H9 (cell line): ENCODE data around the gene THBS3. TPM values are rescaled to one million over a fixed set of nuclear protein-coding genes. Genes with fewer than 3 reads are reported as not detected.
A peak's percentile ranks its signal among the peaks of the same experiment; 100 is the strongest.

Experiments
- DNase-seq: peaks from one replicate; pipeline ENCODE4 v3.0.0-alpha.2; 2017
- H2AFZ ChIP-seq: one replicate; pipeline ENCODE4 v1.6.1; 2013; ENCODE audit warnings: mild to moderate bottlenecking, low read length, control low read depth, moderate library complexity
- H2AK5ac ChIP-seq: 2 replicates; pipeline ENCODE4 v1.6.1; 2013; ENCODE audit warnings: low read length, control low read depth, mixed read lengths; ENCODE audit not compliant: insufficient read length
- H2BK120ac ChIP-seq: one replicate; pipeline ENCODE4 v1.6.1; 2013; ENCODE audit warnings: low read depth, mild to moderate bottlenecking, low read length, control low read depth, inconsistent platforms; ENCODE audit not compliant: poor library complexity, severe bottlenecking
- H2BK12ac ChIP-seq: 2 replicates; pipeline ENCODE4 v1.6.1; 2013; ENCODE audit warnings: low read length, control low read depth, mixed read lengths, low read depth; ENCODE audit not compliant: insufficient read length
- H2BK15ac ChIP-seq: 2 replicates; pipeline ENCODE4 v1.6.1; 2013; ENCODE audit warnings: low read depth, low read length, control low read depth
- H2BK20ac ChIP-seq: one replicate; pipeline ENCODE4 v1.6.1; 2013; ENCODE audit warnings: low read depth, mild to moderate bottlenecking, low read length, control low read depth, inconsistent platforms; ENCODE audit not compliant: poor library complexity, severe bottlenecking
- H2BK5ac ChIP-seq: 2 replicates; pipeline ENCODE4 v1.6.1; 2013; ENCODE audit warnings: low read length, control low read depth, mixed read lengths; ENCODE audit not compliant: insufficient read length
- H3K14ac ChIP-seq: 2 replicates; pipeline ENCODE4 v1.6.1; 2013; ENCODE audit warnings: low read length, control low read depth; ENCODE audit not compliant: insufficient read depth
- H3K18ac ChIP-seq: 2 replicates; pipeline ENCODE4 v1.6.1; 2013; ENCODE audit warnings: low read depth, mild to moderate bottlenecking, mixed read lengths, low read length, control low read depth; ENCODE audit not compliant: insufficient read length
- H3K23ac ChIP-seq: 2 replicates; pipeline ENCODE4 v1.6.1; 2013; ENCODE audit warnings: low read length, control low read depth, mixed read lengths, low read depth; ENCODE audit not compliant: insufficient read length
- H3K23me2 ChIP-seq: 2 replicates; pipeline ENCODE4 v1.6.1; 2013; ENCODE audit warnings: low read depth, mild to moderate bottlenecking, mixed read lengths, low read length, control low read depth; ENCODE audit not compliant: insufficient read length, poor library complexity, severe bottlenecking
- H3K27ac ChIP-seq: 2 replicates; pipeline ENCODE4 v1.5.1; 2013; ENCODE audit warnings: low read length, control low read depth, mixed read lengths, low read depth; ENCODE audit not compliant: insufficient read length
- H3K27me3 ChIP-seq: 2 replicates; pipeline ENCODE4 v1.6.1; 2013; ENCODE audit warnings: low read length, control low read depth, inconsistent platforms; ENCODE audit not compliant: insufficient read depth
- H3K4ac ChIP-seq: 2 replicates; pipeline ENCODE4 v1.6.1; 2013; ENCODE audit warnings: low read depth, mild to moderate bottlenecking, control low read depth, inconsistent platforms, low read length, moderate library complexity
- H3K4me1 ChIP-seq: 2 replicates; pipeline ENCODE4 v1.6.1; 2013; ENCODE audit warnings: low read length, control low read depth, inconsistent platforms; ENCODE audit not compliant: insufficient read depth
- H3K4me2 ChIP-seq: 2 replicates; pipeline ENCODE4 v1.6.1; 2013; ENCODE audit warnings: low read length, control low read depth, mixed read lengths; ENCODE audit not compliant: insufficient read length, insufficient read depth
- H3K56ac ChIP-seq: 2 replicates; pipeline ENCODE4 v1.6.1; 2013; ENCODE audit warnings: low read depth, mild to moderate bottlenecking, mixed read lengths, low read length, control low read depth; ENCODE audit not compliant: insufficient read length
- H3K79me1 ChIP-seq: 2 replicates; pipeline ENCODE4 v1.6.1; 2013; ENCODE audit warnings: low read depth, mild to moderate bottlenecking, moderate library complexity, low read length, control low read depth, inconsistent platforms; ENCODE audit not compliant: insufficient read depth, poor library complexity, severe bottlenecking
- H3K79me2 ChIP-seq: 2 replicates; pipeline ENCODE4 v1.6.1; 2013; ENCODE audit warnings: low read length, control low read depth, inconsistent platforms; ENCODE audit not compliant: insufficient read depth
- H3K9ac ChIP-seq: 2 replicates; pipeline ENCODE4 v1.6.1; 2013; ENCODE audit warnings: low read length, control low read depth, mixed read lengths; ENCODE audit not compliant: insufficient read length; ENCODE audit errors: extremely low read depth
- H3K9me3 ChIP-seq: one replicate; pipeline ENCODE4 v1.6.1; 2013; ENCODE audit warnings: low read depth, low read length, inconsistent platforms; ENCODE audit not compliant: control insufficient read depth
- H3T11ph ChIP-seq: one replicate; pipeline ENCODE4 v1.6.1; 2013; ENCODE audit warnings: mild to moderate bottlenecking, low read length, control low read depth, inconsistent platforms
- H4K20me1 ChIP-seq: one replicate; pipeline ENCODE4 v1.6.1; 2013; ENCODE audit not compliant: control insufficient read depth, insufficient read length, insufficient read depth
- H4K5ac ChIP-seq: 2 replicates; pipeline ENCODE4 v1.6.1; 2013; ENCODE audit warnings: low read depth, mild to moderate bottlenecking, mixed read lengths, low read length, control low read depth; ENCODE audit not compliant: insufficient read length
- H4K8ac ChIP-seq: replicated peaks from 2 replicates; pipeline ENCODE4 v1.6.1; 2013; ENCODE audit warnings: low read length, control low read depth, mixed read lengths, low read depth; ENCODE audit not compliant: insufficient read length
- H4K91ac ChIP-seq: 2 replicates; pipeline ENCODE4 v1.6.1; 2013; ENCODE audit warnings: low read depth, mild to moderate bottlenecking, moderate library complexity, mixed read lengths, low read length, control low read depth; ENCODE audit not compliant: insufficient read length
- H3K27ac Mint-ChIP-seq, 3 experiments: 2 replicates in 2 of 3; 3 replicates in 1 of 3; pipeline ENCODE4 v1.8.0; 2020 to 2021; ENCODE audit warnings: mixed read lengths in 3 of 3, mild to moderate bottlenecking in 1 of 3, moderate library complexity in 1 of 3
- H3K27me3 Mint-ChIP-seq: 2 replicates; pipeline ENCODE4 v1.8.0; 2021; ENCODE audit warnings: low read depth, mild to moderate bottlenecking, moderate library complexity, mixed read lengths
- H3K36me3 Mint-ChIP-seq, 3 experiments: 2 replicates in 2 of 3; 3 replicates in 1 of 3; pipeline ENCODE4 v1.8.0; 2020 to 2021; ENCODE audit warnings: low read depth in 3 of 3, mixed read lengths in 3 of 3; ENCODE audit not compliant: insufficient read depth in 1 of 3
- H3K4me1 Mint-ChIP-seq, 2 experiments: 2 replicates each; pipeline ENCODE4 v1.8.0; 2020; ENCODE audit warnings: mixed read lengths in 2 of 2
- H3K4me3 Mint-ChIP-seq, 2 experiments: 2 replicates in 1 of 2; 3 replicates in 1 of 2; pipeline ENCODE4 v1.8.0; 2020 to 2021; ENCODE audit warnings: mild to moderate bottlenecking in 2 of 2, mixed read lengths in 2 of 2, moderate library complexity in 1 of 2
- H3K9me3 Mint-ChIP-seq, 2 experiments: 2 replicates in 1 of 2; 3 replicates in 1 of 2; pipeline ENCODE4 v1.8.0; 2020; ENCODE audit warnings: mild to moderate bottlenecking in 2 of 2, mixed read lengths in 2 of 2, moderate library complexity in 1 of 2
- CTCF ChIP-seq: fragments of 200-600 bp; sonication (generic); conservative IDR thresholded peaks from 3 replicates; pipeline ENCODE4 v1.8.0; 2021; ENCODE audit warnings: antibody characterized with exemption, mild to moderate bottlenecking
- WGBS: extraction: QIAGEN DNeasy Blood & Tissue Kit; methylation state at CpG from one replicate; pipeline ENCODE4 v1.1.7; 2013; ENCODE audit warnings: missing lambda C conversion rate, low lambda C conversion rate, mixed read lengths; ENCODE audit not compliant: insufficient read length; ENCODE audit errors: extremely low coverage; 5-methylcytosine and 5-hydroxymethylcytosine counted together
- total RNA-seq: library from RNA; stranded (reverse); gene quantifications from 2 replicates; pipeline ENCODE4 v1.2.1, GENCODE V29; 2021

Gene THBS3
- total RNA-seq, 1 experiment from 2014 or later = 5.9 TPM

DNA sequence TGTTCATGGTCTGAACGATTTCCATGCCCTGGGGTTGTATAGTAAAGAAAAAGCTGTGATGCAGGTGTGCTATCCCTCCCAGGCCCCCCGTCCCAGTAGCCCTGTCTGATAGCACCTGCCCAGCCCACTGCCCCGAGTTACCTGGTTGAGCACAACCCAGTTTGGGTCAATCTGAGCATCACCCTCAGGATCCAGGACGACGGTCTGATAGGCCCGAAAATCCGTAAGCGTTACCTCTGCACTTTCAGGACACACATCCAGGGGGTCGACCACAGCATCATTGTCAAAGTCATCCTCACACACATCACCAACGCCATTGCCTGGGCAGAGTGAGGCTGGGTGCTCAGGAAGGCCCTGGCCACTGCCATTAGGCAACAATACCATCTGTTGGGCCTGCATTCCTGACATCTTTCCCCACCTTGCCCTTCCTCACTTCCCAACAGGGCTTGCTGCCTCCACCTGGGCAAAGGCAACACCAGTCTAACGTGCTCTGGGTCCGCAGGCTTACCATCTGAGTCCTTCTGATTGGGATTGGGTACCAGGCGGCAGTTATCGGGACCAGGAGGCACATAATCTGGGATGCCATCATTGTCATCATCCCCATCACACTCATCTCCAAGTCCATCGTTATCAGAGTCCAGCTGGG, 9.7 kb downstream of the THBS3 start:
- peak overlapping the region; percentile 2 for H2BK12ac ChIP-seq
- Mint-ChIP-seq H3K4me3 (peak overlapping the region; percentile 75 to 95; a peak in 4 of 5 replicates), H3K36me3 (peaks cover 67 to 77% (median 74%) of the 10 kb centered on the region in 3 experiments), H3K27me3 (peaks cover 2% of the 10 kb centered on the region; the same call in 1 of the 2 replicates), H3K9me3 (peaks cover 3 to 4% of the 10 kb centered on the region in 2 experiments; a peak in 4 of 5 replicates), H3K27ac (peak overlapping the region; percentile 75 to 94 (median 87); a peak in 6 of 7 replicates), H3K4me1 (peaks cover 25 to 38% of the 10 kb centered on the region in 2 experiments)
- no peak overlapping the region for H2AFZ ChIP-seq
- H3K56ac ChIP-seq = no peak overlapping the region
- no peaks in the 10 kb centered on the region for H3K27me3 ChIP-seq
- H3K79me1 ChIP-seq = no peaks in the 10 kb centered on the region
- H4K20me1 ChIP-seq = peaks cover 5% of the 10 kb centered on the region
- no peak overlapping the region for H2BK20ac ChIP-seq
- no peak for DNase-seq
- no peak overlapping the region for H3K27ac ChIP-seq
- peaks cover 13% of the 10 kb centered on the region; the same call in 1 of the 2 replicates for H3K79me2 ChIP-seq
- H2BK15ac ChIP-seq = no peak overlapping the region
- H3K23me2 ChIP-seq = peaks cover 26% of the 10 kb centered on the region
- peak overlapping the region; percentile 13 for H4K5ac ChIP-seq
- H3K23ac ChIP-seq = no peak overlapping the region
- WGBS = no CpG with 5 or more reads among the region's 15 CpGs
- H3K9ac ChIP-seq = no peak overlapping the region
- no peak for TF ChIP-seq CTCF
- H4K8ac ChIP-seq = no peak overlapping the region
- H3K4me1 ChIP-seq = peaks cover 7% of the 10 kb centered on the region
- H3K18ac ChIP-seq = peak overlapping the region; percentile 8
- no peak overlapping the region for H3K4me2 ChIP-seq
- no peak overlapping the region for H2BK5ac ChIP-seq
- no peak overlapping the region for H2AK5ac ChIP-seq
- H3T11ph ChIP-seq = no peak overlapping the region
- H3K4ac ChIP-seq = no peak overlapping the region
- no peak overlapping the region for H2BK120ac ChIP-seq
- no peaks in the 10 kb centered on the region for H3K9me3 ChIP-seq
- no peak overlapping the region for H4K91ac ChIP-seq
- H3K14ac ChIP-seq = no peak overlapping the region; the same call in 1 of the 2 replicates
